Adrenal gland (tissue), 12 donors: ENCODE results near the gene LIPG. TPM values are rescaled to one million over a fixed set of nuclear protein-coding genes. Genes with fewer than 3 reads are reported as not detected.

Experiments used
- DNase-seq, 7 donors: peaks; one replicate each; pipeline ENCODE4 v3.0.0-alpha.2; 2019 to 2020
- H3K27ac ChIP-seq, 5 donors: fragments of 200-600 bp; sonication (generic) in 4 of 5; 1 replicate in 3 of 5; 2 replicates in 2 of 5; pipeline versions ENCODE4 v1.5.1 to v1.8.0; 2016 to 2020; ENCODE audit warnings: mild to moderate bottlenecking in 1 of 5
- H3K27me3 ChIP-seq: fragments of 200-600 bp; 2 replicates; pipeline ENCODE4 v1.8.0; 2021
- H3K36me3 ChIP-seq, 2 donors: fragments of 200-600 bp; replicated peaks in 1 of 2; 1 replicate in 1 of 2; 2 replicates in 1 of 2; pipeline versions ENCODE4 v1.5.1 to v1.8.0; 2018 to 2022
- H3K4me1 ChIP-seq, 2 donors: fragments of 200-600 bp; replicated peaks in 1 of 2; 1 replicate in 1 of 2; 2 replicates in 1 of 2; pipeline versions ENCODE4 v1.5.1 to v1.8.0; 2018 to 2021
- H3K4me3 ChIP-seq, 4 donors: fragments of 200-600 bp; sonication (generic) in 3 of 4; one replicate each; pipeline ENCODE4 v1.5.1; 2016 to 2018
- H3K9me3 ChIP-seq, 3 donors: fragments of 200-600 bp; sonication (generic) in 1 of 3; replicated peaks in 1 of 3; 1 replicate in 2 of 3; 2 replicates in 1 of 3; pipeline versions ENCODE4 v1.5.1 to v1.8.0; 2016 to 2021
- POLR2A ChIP-seq, 2 donors: fragments of 450-650 bp; IDR thresholded peaks; one replicate each; pipeline ENCODE4 v1.6.1; 2017; ENCODE audit warnings: antibody characterized with exemption in 2 of 2, mild to moderate bottlenecking in 2 of 2, moderate library complexity in 1 of 2
- WGBS, 4 donors: extraction: QIAGEN DNeasy Blood & Tissue Kit in 2 of 4; methylation state at CpG; one replicate each; pipeline versions ENCODE4 v1.1.5 to v1.1.7; 2013 to 2017; 5-methylcytosine and 5-hydroxymethylcytosine counted together
- intact Hi-C, 2 donors: fragments of 100-400 bp; cut with DNase I; formaldehyde crosslinking; loops; one replicate each; pipeline versions ENCODE4 v1.14.1 to v1.15.0; 2022 to 2023
- polyA plus RNA-seq, 3 donors: library from polyadenylated mRNA; stranded (reverse); fragments of 200-250 nt in 2 of 3; fragments of 350-450 nt in 1 of 3; fragmentation: Illumina TruSeq in 1 of 3; extraction: RNeasy Lipid Tissue Mini Kit (QIAGEN cat#74804) in 1 of 3; gene quantifications; one replicate each; pipeline ENCODE4 v1.2.3, GENCODE V29; 2013 to 2014
- total RNA-seq, 9 donors: library from RNA; depleted of rRNA in 4 of 9; stranded (reverse); fragments of >200 nt in 4 of 9; fragments of 120-200 nt in 1 of 9; fragmentation: NEBNext Ultra II Directional in 1 of 9; extraction: Animal tissue kit (Norgen Biotek cat#: 25700) in 1 of 9; gene quantifications; one replicate each; pipeline versions ENCODE4 v1.1.0 to v1.2.4, GENCODE V29; 2013 to 2023
- TF ChIP-seq, protein P1 (sequence below), 6 experiments: fragments of 450-650 bp in 4 of 6; fragments of 200-600 bp in 2 of 6; sonication (generic) in 1 of 6; IDR thresholded peaks; 1 replicate in 5 of 6; 2 replicates in 1 of 6; pipeline versions ENCODE4 v1.5.1 to v1.8.0; 2016 to 2021; ENCODE audit warnings: antibody characterized with exemption in 6 of 6, mild to moderate bottlenecking in 2 of 6, moderate library complexity in 1 of 6
- donor health status: healthy with polysubstance abuse.
- donor health status: Bipolar disorder and iron deficiency.
- donor health status: DM: yes; HTN: yes; CAD: no.
- donor health status: DM: no; HTN: no; CAD: no.
- donor health status: DM: no; HTN: no; CAD: no.
- donor health status: DM: yes; HTN: yes; CAD: no.

Gene LIPG
- total and polyA plus RNA-seq, 12 donors, result 0.16 to 2.8 (median 0.44) TPM; not detected in 1

DNA sequence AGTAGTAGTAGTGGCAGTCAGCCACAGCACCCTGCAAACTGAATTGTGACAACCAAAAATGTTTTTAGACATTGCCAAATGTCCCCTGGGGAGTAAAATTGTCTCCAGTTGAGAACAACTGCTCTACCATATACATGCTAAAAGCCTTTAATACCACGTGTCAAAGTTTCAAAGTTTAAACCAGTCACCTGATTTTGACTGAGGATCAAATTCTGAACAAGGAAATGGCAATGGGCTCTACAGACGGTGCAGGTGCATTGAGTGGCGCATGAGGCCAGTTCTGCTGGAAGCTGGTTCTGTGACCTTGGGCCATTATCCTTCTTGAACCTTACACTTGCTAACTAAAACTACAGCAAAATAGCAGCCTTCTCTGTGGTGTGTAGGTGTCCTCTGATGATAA is 85.0 kb downstream of the LIPG start:
- Histone ChIP-seq H3K27ac (no peak overlapping the region), H3K4me1 (no peaks in the 10 kb centered on the region), H3K9me3 (no peaks in the 10 kb centered on the region), H3K4me3 (no peak overlapping the region), H3K27me3 (no peaks in the 10 kb centered on the region), H3K36me3 (no peaks in the 10 kb centered on the region)
- no peak for DNase-seq
- intact Hi-C loops, result no loop called here
- WGBS, 4 donors, result 71 to 88% (median 75%) methylated on average over 3 of the region's 3 CpGs
- TF ChIP-seq, protein P1, sequence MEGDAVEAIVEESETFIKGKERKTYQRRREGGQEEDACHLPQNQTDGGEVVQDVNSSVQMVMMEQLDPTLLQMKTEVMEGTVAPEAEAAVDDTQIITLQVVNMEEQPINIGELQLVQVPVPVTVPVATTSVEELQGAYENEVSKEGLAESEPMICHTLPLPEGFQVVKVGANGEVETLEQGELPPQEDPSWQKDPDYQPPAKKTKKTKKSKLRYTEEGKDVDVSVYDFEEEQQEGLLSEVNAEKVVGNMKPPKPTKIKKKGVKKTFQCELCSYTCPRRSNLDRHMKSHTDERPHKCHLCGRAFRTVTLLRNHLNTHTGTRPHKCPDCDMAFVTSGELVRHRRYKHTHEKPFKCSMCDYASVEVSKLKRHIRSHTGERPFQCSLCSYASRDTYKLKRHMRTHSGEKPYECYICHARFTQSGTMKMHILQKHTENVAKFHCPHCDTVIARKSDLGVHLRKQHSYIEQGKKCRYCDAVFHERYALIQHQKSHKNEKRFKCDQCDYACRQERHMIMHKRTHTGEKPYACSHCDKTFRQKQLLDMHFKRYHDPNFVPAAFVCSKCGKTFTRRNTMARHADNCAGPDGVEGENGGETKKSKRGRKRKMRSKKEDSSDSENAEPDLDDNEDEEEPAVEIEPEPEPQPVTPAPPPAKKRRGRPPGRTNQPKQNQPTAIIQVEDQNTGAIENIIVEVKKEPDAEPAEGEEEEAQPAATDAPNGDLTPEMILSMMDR (IDR thresholded peaks at IDR 0.05), result no peak
- TF ChIP-seq POLR2A (IDR thresholded peaks at IDR 0.05), result no peak

DNA sequence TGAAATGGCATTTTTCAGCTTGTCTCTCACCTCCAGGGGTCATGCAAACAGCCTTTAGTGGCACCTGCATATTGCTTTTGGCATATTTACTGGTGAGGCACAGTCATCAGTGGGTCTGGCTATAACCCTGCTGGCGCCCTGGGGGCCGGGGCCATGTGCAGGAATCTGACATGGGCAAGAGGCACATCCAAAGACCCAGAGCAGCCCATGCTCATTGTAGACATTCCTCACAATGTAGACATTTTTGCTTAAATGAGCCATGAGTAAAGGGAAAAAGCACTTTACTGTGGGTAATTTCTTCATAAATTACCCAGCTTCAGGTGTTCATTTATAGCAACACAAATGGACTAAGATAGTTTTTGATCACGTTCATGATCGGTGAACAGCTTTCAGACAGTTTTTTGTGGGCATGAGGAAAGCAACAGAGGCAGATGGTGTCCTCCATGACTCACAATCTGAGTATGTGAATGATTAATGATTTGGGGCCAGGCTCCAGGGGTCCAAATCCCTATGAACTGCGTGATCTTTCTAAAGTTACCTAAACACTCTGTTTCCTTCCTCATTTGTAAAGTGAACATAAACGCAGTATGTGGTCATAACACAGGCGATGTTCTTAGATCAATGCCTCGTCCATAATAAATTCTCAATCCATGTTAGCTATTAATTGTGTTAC is 85.8 kb downstream of the LIPG start:
- no peaks in the 10 kb centered on the region for H3K9me3 ChIP-seq
- H3K27ac ChIP-seq, result no peak overlapping the region
- no peaks in the 10 kb centered on the region for H3K4me1 ChIP-seq
- H3K27me3 ChIP-seq, result no peaks in the 10 kb centered on the region
- TF ChIP-seq, protein P1 (IDR thresholded peaks at IDR 0.05), result no peak
- 75 to 90% (median 81%) methylated on average over 8 of the region's 8 CpGs for WGBS, 4 donors
- intact Hi-C loops, result no loop called here
- DNase-seq, result no peak
- no peaks in the 10 kb centered on the region for H3K36me3 ChIP-seq
- H3K4me3 ChIP-seq, result no peak overlapping the region

DNA sequence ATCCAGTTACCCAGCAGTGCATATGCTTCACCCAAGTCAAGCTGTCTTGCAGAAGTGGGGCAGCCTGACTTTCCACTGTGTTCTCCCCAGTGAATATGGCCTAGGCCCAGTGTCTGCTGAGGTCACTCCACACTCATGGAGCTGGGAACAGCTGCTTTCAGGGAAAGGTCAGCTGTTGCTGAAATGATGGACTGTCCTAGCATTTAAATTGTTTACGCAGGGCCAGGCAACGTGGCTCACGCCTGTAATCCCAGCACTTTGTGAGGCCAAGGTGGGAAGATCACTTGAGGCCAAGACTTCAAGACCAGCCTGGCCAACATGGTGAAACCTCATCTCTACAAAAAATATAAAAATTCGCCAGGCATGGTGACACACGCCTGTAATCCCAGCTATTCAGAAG is 86.5 kb downstream of the LIPG start:
- Histone ChIP-seq H3K36me3 (no peaks in the 10 kb centered on the region), H3K4me3 (no peak overlapping the region), H3K27me3 (no peaks in the 10 kb centered on the region), H3K27ac (no peak overlapping the region), H3K9me3 (no peaks in the 10 kb centered on the region), H3K4me1 (no peaks in the 10 kb centered on the region)
- DNase-seq, result no peak
- TF ChIP-seq, protein P1 (IDR thresholded peaks at IDR 0.05), result no peak
- TF ChIP-seq POLR2A (IDR thresholded peaks at IDR 0.05), result no peak
- intact Hi-C loops, result no loop called here
- WGBS, 4 donors, result 77 to 90% (median 83%) methylated on average over 5 of the region's 5 CpGs

Other genes starting within 250 kb of the LIPG start
- gene DYM, start 101.4 kb upstream of the LIPG start, total RNA-seq, result 100 to 1,000 TPM in 1 of 9 donors, 10 to 100 TPM in 8; 29.9 to 105 (median 80.1) TPM
- 10 to 100 TPM; 15.9 to 53.2 (median 19.0) TPM for gene DYM, start 101.4 kb upstream of the LIPG start, polyA plus RNA-seq
- gene C18orf32, start 74.8 kb upstream of the LIPG start, total RNA-seq, result 100 to 1,000 TPM in 1 of 9 donors, 10 to 100 TPM in 8; 33.1 to 117 (median 74.1) TPM
- 100 to 1,000 TPM in 1 of 3 donors, 10 to 100 TPM in 2; 61.4 to 176 (median 78.3) TPM for gene C18orf32, start 74.8 kb upstream of the LIPG start, polyA plus RNA-seq
- gene RPL17, start 69.6 kb upstream of the LIPG start, total RNA-seq, result 1,000 to 10,000 TPM; 1,155 to 2,522 (median 1,507) TPM
- 1,000 to 10,000 TPM; 1,831 to 1,932 (median 1,889) TPM for gene RPL17, start 69.6 kb upstream of the LIPG start, polyA plus RNA-seq